Liver (tissue), 9 donors: ENCODE data around the gene INPP5E. TPM values are rescaled to one million over a fixed set of nuclear protein-coding genes. Genes with fewer than 3 reads are reported as not detected.

ENCODE experiments used
- DNase-seq: peaks from one replicate; pipeline ENCODE4 v3.0.0-alpha.2; 2017; ENCODE audit warnings: low spot score
- H3K27ac ChIP-seq, 2 donors: one replicate each; pipeline ENCODE4 v1.7.0; 2013; ENCODE audit warnings: inconsistent platforms in 2 of 2, low read length in 2 of 2, control low read depth in 1 of 2, low read depth in 1 of 2, mild to moderate bottlenecking in 1 of 2
- H3K27me3 ChIP-seq, 4 donors: one replicate each; pipeline versions ENCODE4 v1.6.1 to v1.7.0; 2013; ENCODE audit warnings: low read length in 3 of 4, inconsistent platforms in 1 of 4, mild to moderate bottlenecking in 1 of 4, moderate library complexity in 1 of 4; ENCODE audit not compliant: control insufficient read depth in 4 of 4, insufficient read depth in 4 of 4
- H3K36me3 ChIP-seq, 4 donors: one replicate each; pipeline versions ENCODE4 v1.6.1 to v1.7.0; 2013; ENCODE audit warnings: low read length in 3 of 4, mild to moderate bottlenecking in 3 of 4, low read depth in 1 of 4, moderate library complexity in 1 of 4; ENCODE audit not compliant: control insufficient read depth in 4 of 4, insufficient read depth in 3 of 4
- H3K4me1 ChIP-seq, 4 donors: one replicate each; pipeline versions ENCODE4 v1.6.1 to v1.7.0; 2013; ENCODE audit warnings: low read length in 3 of 4, mild to moderate bottlenecking in 3 of 4, moderate library complexity in 1 of 4; ENCODE audit not compliant: control insufficient read depth in 4 of 4, insufficient read depth in 4 of 4
- H3K4me3 ChIP-seq, 3 donors: one replicate each; pipeline versions ENCODE4 v1.6.1 to v1.7.0; 2013; ENCODE audit warnings: low read length in 3 of 3, control low read depth in 1 of 3, low read depth in 1 of 3, mild to moderate bottlenecking in 1 of 3
- H3K9ac ChIP-seq, 2 donors: one replicate each; pipeline ENCODE4 v1.7.0; 2013; ENCODE audit warnings: low read length in 2 of 2, mild to moderate bottlenecking in 2 of 2, moderate library complexity in 2 of 2, control low read depth in 1 of 2, low read depth in 1 of 2
- H3K9me3 ChIP-seq, 4 donors: one replicate each; pipeline versions ENCODE4 v1.6.1 to v1.7.0; 2013; ENCODE audit warnings: low read length in 3 of 4; ENCODE audit not compliant: control insufficient read depth in 4 of 4
- ATF3 ChIP-seq: IDR thresholded peaks from 2 replicates; pipeline ENCODE4 v1.6.1; 2016; ENCODE audit warnings: antibody characterized with exemption
- CTCF ChIP-seq: fragments of 150-350 bp; IDR thresholded peaks from 2 replicates; pipeline ENCODE4 v1.5.1; 2017; ENCODE audit warnings: improper control_type of control experiment, low read depth, low read length; ENCODE audit not compliant: missing input control
- FOXA2 ChIP-seq: IDR thresholded peaks from 2 replicates; pipeline ENCODE4 v1.6.1; 2016; ENCODE audit warnings: antibody characterized with exemption
- GABPA ChIP-seq, 2 donors: IDR thresholded peaks in 1 of 2; conservative IDR thresholded peaks in 1 of 2; 2 replicates each; pipeline ENCODE4 v1.6.1; 2016; ENCODE audit warnings: antibody characterized with exemption in 2 of 2, mild to moderate bottlenecking in 1 of 2, moderate library complexity in 1 of 2
- HNF4A ChIP-seq, 2 donors: conservative IDR thresholded peaks; 2 replicates each; pipeline ENCODE4 v1.6.1; 2016; ENCODE audit warnings: antibody characterized with exemption in 2 of 2, mild to moderate bottlenecking in 2 of 2
- HNF4G ChIP-seq: IDR thresholded peaks from 2 replicates; pipeline ENCODE4 v1.6.1; 2016; ENCODE audit warnings: antibody characterized with exemption
- JUND ChIP-seq, 2 donors: IDR thresholded peaks; 2 replicates each; pipeline ENCODE4 v1.6.1; 2016; ENCODE audit warnings: antibody characterized with exemption in 2 of 2
- MAX ChIP-seq: IDR thresholded peaks from 2 replicates; pipeline ENCODE4 v1.6.1; 2016; ENCODE audit warnings: antibody characterized with exemption
- RAD21 ChIP-seq, 2 donors: IDR thresholded peaks; 2 replicates each; pipeline ENCODE4 v1.6.1; 2016; ENCODE audit warnings: antibody characterized with exemption in 2 of 2, mild to moderate bottlenecking in 2 of 2
- REST ChIP-seq: IDR thresholded peaks from 2 replicates; pipeline ENCODE4 v1.6.1; 2016; ENCODE audit warnings: antibody characterized with exemption, mild to moderate bottlenecking
- RXRA ChIP-seq, 2 donors: IDR thresholded peaks; 2 replicates each; pipeline ENCODE4 v1.6.1; 2017 to 2018; ENCODE audit warnings: antibody characterized with exemption in 2 of 2, mild to moderate bottlenecking in 1 of 2
- SP1 ChIP-seq: IDR thresholded peaks from 2 replicates; pipeline ENCODE4 v1.6.1; 2018; ENCODE audit warnings: antibody characterized with exemption, mild to moderate bottlenecking
- TAF1 ChIP-seq: conservative IDR thresholded peaks from 2 replicates; pipeline ENCODE4 v1.6.1; 2016; ENCODE audit warnings: antibody characterized with exemption, mild to moderate bottlenecking
- YY1 ChIP-seq: IDR thresholded peaks from 2 replicates; pipeline ENCODE4 v1.6.1; 2016; ENCODE audit warnings: antibody characterized with exemption, mild to moderate bottlenecking
- ZBTB33 ChIP-seq: IDR thresholded peaks from 2 replicates; pipeline ENCODE4 v1.6.1; 2016; ENCODE audit warnings: antibody characterized with exemption
- WGBS: extraction: QIAGEN DNeasy Blood & Tissue Kit; methylation state at CpG from one replicate; pipeline ENCODE4 v1.1.7; 2013; 5-methylcytosine and 5-hydroxymethylcytosine counted together
- polyA plus RNA-seq, 2 donors: library from polyadenylated mRNA; stranded (reverse) in 1 of 2; unstranded in 1 of 2; fragments of 200-250 nt in 1 of 2; fragments of >200 nt in 1 of 2; fragmentation: Nextera tagmentation in 1 of 2; extraction: Ambion mirVana in 1 of 2; gene quantifications; one replicate each; pipeline versions ENCODE4 v1.2.1 to v1.2.3, GENCODE V29; 2013 to 2015
- total RNA-seq, 2 donors: library from RNA; depleted of rRNA; stranded (reverse); fragments of >200 nt; gene quantifications; one replicate each; pipeline ENCODE4 v1.2.3, GENCODE V29; 2014
- donor health status: healthy.
- donor health status: healthy.
- donor health status: healthy.
- donor health status: healthy.
- donor health status: healthy.

INPP5E gene
- total and polyA plus RNA-seq, 4 donors, result 1.0 to 3.3 (median 2.9) TPM

- H3K4me1 ChIP-seq, result no peaks in the 10 kb centered on the region
- H3K9me3 ChIP-seq, result no peaks in the 10 kb centered on the region
- no peak overlapping the region for H3K9ac ChIP-seq
- 85% methylated on average over 9 of the region's 9 CpGs for whole genome bisulfite sequencing
- H3K36me3 ChIP-seq, result peaks cover 32 to 87% (median 73%) of the 10 kb centered on the region in 4 donors
- H3K27me3 ChIP-seq, result no peaks in the 10 kb centered on the region
- H3K27ac ChIP-seq, result no peak overlapping the region
- no peak for DNase-seq
- TF ChIP-seq RAD21 (IDR thresholded peaks at IDR 0.05) (no peak), REST (no peak), MAX (no peak), CTCF (no peak), RXRA (IDR thresholded peaks at IDR 0.05) (no peak), GABPA (IDR thresholded peaks at IDR 0.05 in 1 of 2, conservative IDR thresholded peaks at IDR 0.05 in 1 of 2) (no peak)
- H3K4me3 ChIP-seq, result no peak overlapping the region
These were observed 16.6 kb upstream of the INPP5E start for GRCh38 chr9:136456258-136456657.

- Histone ChIP-seq H3K27me3 (no peaks in the 10 kb centered on the region), H3K27ac (no peak overlapping the region), H3K9me3 (no peaks in the 10 kb centered on the region), H3K4me3 (no peak overlapping the region), H3K36me3 (peaks cover 33 to 87% (median 77%) of the 10 kb centered on the region in 4 donors), H3K4me1 (no peaks in the 10 kb centered on the region), H3K9ac (no peak overlapping the region)
- TF ChIP-seq GABPA (IDR thresholded peaks at IDR 0.05 in 1 of 2, conservative IDR thresholded peaks at IDR 0.05 in 1 of 2) (no peak), RAD21 (IDR thresholded peaks at IDR 0.05) (no peak)
- DNase-seq, result no peak
- WGBS, result 96% methylated on average over 43 of the region's 43 CpGs
These were observed 15.7 kb upstream of the INPP5E start for GRCh38 chr9:136455043-136456002.

- Histone ChIP-seq H3K4me1 (no peaks in the 10 kb centered on the region), H3K9ac (no peak overlapping the region), H3K9me3 (no peaks in the 10 kb centered on the region), H3K4me3 (no peak overlapping the region), H3K27me3 (no peaks in the 10 kb centered on the region), H3K36me3 (peaks cover 32 to 86% (median 76%) of the 10 kb centered on the region in 4 donors), H3K27ac (no peak overlapping the region)
- WGBS, result 91% methylated on average over 25 of the region's 25 CpGs
- DNase-seq, result no peak
- TF ChIP-seq FOXA2 (no peak), YY1 (no peak), ZBTB33 (no peak), HNF4A (conservative IDR thresholded peaks at IDR 0.05) (no peak), HNF4G (no peak), GABPA (IDR thresholded peaks at IDR 0.05 in 1 of 2, conservative IDR thresholded peaks at IDR 0.05 in 1 of 2) (no peak), SP1 (no peak), ATF3 (no peak), TAF1 (no peak), JUND (IDR thresholded peaks at IDR 0.05) (no peak), MAX (no peak)
These were observed 14.6 kb upstream of the INPP5E start for GRCh38 chr9:136454026-136454796.
